NCI-H2227 (cell line): ENCODE measurements around the gene ICE2.
"Not testable (repeated sequence)": the region's sequence is repeated elsewhere in the genome, so short reads cannot be mapped to it uniquely, and the experiment has no call there.

Source experiments
- DNase-seq: peaks from one replicate; lab custom pipeline; 2025; ENCODE audit not compliant: unreplicated experiment; lab: John Stamatoyannopoulos, UW

ICE2 gene

DNA sequence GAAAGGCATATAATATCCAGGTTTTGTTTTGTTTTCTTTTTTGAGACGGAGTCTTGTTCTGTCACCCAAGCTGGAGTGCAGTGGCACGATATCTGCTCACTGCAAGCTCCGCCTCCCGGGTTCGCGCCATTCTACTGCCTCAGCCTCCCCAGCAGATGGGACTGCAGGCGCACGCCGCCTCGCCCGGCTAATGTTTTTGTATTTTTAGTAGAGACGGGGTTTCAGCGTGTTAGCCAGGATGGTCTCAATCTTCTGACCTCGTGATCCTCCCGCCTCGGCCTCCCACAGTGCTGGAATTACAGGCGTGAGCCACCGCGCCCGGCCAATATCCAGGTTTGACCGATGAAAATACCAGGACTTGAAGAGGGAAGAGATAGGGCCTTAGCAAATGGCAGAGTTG is 66.1 kb downstream of the ICE2 start:
- DNase-seq: not testable (repeated sequence)

DNA sequence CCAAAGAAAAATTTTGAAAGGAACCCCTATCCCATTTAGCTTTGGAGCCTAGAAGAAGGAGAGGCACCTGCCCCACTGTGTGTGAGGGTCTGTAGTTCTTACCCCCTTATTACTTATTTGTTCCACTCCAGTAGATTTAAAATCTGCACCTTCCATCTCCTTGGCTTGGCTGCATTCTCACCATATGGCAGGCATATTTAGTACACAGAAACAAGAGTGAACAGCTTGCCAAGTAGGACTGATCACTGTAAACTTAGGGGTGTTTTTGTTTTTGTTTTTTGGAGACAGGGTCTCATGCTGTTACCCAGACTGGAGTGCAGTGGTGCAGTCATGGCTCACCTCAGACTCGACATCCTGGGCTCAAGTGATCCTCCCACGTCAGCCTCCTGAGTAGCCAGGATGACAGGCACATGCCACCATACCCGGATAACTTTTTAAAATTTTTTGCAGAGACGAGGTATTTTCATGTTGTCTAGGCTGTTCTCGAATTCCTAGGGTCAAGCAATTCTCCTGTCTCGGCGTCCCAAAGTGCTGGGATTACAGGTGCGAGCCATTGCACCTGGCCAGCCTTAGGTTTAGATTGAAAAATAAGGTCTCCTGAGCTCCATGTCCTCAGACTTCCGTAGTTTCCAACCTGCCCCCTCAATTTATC is 67.0 kb downstream of the ICE2 start:
- DNase-seq: no peak

DNA sequence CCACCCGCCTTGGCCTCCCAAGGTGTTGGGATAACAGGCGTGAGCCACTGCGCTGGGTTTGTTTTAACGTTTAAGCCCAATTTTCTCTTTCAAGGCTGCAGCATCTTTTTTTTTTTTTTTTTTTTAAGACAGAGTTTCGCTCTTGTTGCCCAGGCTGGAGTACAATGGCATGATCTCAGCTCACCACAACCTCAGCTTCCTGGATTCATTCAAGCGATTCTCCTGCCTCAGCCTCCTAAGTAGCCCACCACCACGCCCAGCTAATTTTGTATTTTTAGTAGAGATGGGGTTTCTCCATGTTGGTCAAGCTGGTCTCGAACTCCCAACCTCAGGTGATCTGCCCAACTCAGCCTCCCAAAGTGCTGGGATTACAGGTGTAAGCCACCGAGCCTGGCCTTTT is 68.6 kb downstream of the ICE2 start:
- not testable (repeated sequence) for DNase-seq

DNA sequence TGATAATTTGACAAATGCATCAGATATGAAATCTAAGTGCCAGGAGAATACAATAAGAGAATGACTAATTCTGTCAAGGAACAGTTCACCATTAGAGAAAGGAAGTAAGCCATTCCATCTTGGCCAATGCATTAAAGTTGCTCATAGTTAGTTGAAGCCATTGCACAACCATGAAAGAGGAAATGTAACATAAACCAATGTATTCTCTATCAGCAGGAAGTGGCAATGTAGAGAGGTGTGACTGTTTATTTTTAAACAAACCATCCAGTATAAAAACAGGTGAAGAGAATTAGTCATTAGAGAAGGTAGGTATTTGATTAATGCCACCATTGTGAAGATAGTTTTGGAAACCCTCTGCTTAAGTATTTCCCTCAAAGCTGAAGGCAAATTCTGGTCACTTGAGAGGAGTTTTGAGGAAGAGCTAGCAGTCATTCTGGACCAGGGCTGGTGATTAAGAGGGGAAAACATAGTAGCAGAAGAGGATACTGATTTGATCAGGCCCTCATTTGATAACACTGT is 70.4 kb downstream of the ICE2 start:
- no peak for DNase-seq

DNA sequence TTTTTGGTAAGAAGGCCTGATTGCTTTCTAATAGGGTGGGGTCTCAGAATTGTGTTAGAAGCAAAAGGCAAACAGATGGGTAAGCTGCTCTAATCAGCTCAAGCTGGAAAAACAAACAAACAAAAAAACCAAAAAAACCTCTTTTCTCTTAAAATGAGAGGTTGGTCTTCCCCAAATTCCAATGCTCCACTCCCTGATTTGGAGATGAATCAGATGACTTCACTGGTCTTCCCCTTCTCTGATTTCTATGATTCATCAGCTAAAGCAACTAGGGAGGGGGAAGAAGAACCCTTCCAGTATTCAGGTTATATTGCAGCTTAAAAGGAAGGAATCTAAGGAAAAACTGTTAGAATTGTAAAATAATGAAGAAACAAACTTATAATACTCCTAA is 71.5 kb downstream of the ICE2 start:
- DNase-seq: no peak

DNA sequence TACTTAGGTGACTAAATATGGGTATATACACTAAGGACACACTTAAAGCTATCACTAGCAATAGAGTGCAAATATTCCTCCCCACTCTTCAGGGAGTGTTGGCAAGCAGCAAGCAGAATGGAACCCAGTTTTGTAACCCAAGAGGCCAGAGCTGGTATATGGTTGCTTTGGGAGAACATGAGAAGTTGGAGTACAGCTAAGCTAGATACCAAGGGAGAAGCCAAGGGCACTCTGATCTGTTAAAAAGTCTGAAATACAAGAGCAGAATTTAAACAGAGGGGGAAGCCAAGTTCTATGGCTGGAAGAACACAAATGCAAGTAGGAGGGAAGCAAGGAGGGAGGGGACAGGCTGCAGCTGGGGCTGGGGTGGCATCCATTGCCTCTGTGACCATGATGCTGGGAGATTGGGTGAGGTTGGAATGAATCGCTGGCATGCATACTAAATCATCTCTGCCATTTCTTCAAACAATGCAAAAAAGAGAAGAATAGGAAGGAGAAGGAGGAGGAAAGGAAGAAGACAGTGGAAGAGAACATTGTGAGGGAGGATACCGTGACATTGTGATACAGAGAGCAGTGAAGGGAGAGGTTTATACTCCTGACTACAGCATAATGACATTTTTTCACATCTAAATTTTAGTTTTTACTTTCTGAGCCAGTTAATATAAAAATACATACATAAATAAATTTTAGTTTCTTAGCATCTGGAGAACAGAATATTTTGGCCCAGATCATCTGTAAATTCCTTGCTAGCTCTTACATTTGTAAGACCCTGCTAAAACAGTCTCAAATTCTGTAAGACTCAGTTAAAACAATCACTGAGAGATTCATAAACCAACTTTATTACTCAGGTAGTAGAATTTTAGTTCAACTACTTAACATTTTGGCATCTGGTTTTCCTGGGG is 72.2 kb downstream of the ICE2 start:
- DNase-seq: no peak

DNA sequence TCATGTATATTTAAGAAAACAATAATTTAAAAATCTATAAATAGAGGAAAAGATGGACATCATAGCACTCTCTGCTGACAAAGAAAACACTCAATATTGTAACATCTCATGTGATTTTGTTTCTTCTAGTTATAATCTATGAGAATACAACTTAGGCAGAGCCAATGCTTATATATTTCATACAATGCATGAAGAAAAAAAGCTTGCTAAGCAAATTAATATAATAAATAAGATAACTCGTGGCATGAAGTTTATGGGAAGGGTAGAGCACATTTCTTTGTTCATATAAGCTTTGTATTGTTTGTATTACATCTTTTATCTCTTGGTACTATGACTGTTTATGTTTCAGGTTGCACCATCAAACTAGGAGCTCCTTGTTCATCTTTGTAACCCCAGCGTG is 73.5 kb downstream of the ICE2 start:
- DNase-seq: no peak

DNA sequence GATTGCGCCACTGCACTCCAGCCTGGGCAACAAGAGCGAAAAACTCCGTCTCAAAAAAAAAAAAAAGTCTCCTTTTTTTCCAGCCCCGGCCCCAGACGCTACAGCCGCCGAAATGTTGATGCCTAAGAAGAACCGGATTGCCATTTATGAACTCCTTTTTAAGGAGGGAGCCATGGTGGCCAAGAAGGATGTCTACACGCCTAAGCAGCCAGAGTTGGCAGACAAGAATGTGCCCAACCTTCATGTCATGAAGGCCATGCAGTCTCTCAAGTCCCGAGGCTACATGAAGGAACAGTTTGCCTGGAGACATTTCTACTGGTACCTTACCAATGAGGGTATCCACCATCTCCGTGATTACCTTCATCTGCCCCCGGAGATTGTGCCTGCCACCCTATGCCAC is 74.6 kb downstream of the ICE2 start:
- DNase-seq: not testable (repeated sequence)

DNA sequence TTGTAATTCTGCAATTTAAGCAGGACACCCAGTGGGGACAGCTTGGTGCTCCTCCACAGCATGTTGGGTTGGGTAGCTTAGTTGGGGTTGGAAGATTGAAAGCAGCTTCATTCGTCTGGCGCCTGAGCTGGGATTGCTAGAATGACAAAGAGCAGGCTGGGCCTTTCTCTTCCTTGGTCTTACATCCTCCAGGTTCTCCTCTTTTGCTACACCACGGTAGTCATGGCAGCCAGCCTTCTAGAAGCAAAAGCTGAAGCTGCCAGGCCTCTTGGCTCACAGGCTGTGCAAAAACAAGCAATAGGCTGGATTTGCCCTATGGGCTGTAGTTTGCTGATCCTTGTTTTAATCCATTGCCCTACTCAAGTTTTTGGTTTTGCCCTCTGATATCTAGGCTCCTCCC is 78.0 kb downstream of the ICE2 start:
- DNase-seq: no peak

DNA sequence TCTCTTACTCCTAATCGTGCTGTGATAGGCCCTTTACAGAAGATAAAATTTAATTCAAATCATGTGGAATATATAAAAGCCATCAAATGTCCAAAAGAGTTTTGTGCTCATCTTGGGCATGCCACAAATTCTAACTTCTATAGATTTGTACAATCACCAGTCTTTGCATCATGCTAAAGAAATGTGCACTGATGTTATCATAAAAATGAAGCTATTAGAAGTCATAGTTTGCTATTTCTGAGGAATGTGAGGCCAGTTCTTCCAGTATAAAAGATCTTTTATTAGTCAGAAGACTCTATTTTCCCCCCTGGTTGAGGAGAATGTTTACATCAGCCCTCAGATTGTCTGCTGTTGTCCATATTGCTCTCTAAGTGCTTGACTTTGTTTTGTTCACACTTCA is 79.0 kb downstream of the ICE2 start:
- no peak for DNase-seq

DNA sequence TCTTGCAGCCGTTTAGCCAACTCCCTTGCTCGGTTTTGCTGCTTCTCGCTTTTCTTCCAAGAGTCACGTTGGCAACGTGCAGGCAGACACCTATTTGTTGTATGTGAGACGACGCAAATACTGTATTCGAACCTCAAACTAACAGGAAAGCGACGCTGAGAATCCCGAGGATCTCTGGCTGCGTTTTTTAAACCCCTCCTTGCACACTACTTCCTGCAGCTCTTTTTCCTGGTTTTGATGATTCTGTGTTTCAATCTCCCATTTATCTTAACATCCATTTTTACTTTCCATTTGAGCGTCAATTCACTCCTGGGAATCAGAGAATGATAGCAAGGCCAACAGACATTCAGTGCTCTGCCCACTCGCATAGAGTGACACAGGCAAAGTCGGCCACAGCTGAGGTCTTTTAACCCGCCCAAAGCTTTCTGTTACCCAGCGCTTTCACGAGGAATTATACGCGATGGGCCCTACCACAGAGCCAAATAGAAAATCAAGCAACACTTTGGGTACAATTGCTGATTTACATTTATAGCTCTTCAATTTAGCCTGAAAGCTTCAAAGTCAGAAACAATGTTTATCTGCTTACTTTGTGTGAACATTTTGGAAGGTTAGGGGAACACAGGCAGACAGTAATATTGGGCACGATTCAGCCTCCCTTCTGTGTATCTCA is 79.6 kb downstream of the ICE2 start:
- DNase-seq: no peak

DNA sequence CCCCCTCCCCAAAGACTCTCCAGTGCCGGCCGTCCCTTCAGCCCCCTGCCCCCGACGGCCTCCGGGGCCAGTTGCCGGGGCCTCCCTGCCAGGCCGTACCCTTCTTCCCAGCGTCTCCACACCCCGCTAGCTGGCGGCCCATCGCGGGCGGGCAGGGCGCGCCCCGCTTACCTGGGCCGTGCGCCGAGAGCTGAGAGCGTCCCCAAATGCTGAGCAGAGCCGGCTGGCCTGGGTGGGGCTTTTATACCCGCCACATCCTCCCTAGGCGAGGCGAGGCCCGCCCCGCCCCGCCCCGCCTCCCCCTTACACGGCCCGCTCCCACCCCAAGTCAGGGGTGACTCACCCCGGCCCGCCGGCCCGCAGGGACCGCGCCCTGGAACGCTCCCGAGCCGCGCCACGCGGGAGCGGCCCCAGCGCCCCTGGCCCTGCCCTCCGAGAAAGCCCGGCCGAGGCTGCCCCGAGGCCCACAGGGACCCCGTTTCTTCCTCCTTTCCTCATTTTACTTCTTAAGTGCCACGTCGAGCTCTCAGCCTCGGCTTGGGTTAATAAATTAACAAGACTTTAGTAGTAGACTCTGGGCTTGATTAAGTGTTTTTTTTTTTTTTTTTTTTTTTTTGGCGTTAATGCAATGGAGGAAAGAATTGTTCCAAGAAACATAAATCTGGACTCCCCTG is 81.0 kb downstream of the ICE2 start, which contains the start of gene ANXA2:
ANXA2 (minus strand) TSS at position 215 of the 674 bp plus-strand sequence. CDS start 11,911 bp downstream, outside the sequence.
- DNase-seq: peak; percentile 36

DNA sequence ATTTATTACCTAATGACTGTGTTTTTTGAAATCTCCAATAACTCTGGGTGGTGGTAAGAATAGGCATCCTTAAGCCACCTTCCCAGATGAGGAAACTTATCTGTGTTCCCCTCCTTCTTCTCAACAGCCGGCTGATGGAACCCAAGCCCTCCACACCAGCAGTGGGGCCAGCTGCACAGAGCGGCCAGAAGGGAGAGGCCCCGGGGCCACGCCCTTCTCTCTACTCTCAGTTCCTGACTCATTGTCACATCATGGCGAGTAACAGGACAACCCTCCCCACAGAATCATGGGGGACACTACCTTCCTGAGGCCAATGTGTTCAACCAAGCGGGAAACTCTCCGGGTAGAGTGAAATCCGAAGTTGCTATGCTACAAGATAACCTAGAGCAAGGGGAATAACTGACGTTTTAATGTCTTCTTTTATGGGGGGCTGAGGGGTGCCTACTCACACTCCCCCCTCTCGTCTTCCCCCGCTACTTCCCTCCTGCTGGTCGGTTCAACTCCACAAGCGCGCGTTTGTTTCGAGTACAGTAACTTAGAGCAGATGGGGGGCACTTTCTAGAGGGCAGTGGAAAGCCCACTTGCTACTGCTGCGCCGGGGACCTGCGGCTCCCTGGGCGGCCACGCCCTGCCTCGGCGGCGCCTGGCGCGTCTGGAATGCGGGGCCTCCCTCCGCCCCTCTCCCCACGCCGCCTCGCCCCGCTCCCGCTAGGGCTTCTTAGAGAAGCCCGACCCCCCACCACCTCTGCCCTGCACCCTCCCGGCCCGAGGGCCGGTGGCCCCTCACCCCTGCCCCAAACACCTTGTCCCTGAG is 81.8 kb downstream of the ICE2 start:
- peak; percentile 55 for DNase-seq

DNA sequence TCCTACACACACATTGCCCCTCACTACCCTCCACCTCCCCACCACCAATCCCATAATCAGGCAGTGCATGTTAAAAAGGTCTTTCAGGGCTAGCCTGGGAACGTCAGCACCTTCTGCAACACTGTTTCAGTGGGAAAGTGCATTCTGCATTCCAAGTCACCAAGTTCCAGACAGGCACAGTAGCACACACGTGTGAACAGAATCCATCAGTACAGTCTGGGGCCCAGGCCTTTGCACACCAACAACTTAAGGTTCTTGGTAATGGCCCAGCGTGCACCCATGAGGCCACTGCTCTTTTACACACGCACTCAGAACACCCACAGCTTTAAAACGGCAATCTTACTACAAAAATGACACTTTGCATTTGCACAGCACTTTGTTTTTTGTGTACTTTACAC is 82.4 kb downstream of the ICE2 start:
- no peak for DNase-seq

DNA sequence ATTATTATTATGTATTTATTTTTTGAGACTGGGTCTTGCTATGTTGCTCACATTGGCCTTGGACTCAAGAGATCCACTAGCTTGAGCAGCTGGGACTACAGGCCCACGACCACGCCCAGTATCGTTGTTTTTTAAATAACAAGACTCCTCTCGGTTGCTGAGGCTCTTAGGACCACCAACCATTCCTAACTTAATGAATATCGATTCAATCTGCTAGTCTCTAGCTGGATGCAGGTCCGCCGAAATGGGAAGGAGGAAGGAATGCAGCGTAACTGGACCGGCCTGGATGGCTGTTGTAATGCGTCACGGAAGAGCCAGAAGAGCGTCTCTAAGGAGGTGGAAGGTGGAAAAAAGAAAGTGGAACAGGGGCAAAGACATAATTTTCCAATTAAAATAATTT is 82.8 kb downstream of the ICE2 start:
- DNase-seq: no peak

DNA sequence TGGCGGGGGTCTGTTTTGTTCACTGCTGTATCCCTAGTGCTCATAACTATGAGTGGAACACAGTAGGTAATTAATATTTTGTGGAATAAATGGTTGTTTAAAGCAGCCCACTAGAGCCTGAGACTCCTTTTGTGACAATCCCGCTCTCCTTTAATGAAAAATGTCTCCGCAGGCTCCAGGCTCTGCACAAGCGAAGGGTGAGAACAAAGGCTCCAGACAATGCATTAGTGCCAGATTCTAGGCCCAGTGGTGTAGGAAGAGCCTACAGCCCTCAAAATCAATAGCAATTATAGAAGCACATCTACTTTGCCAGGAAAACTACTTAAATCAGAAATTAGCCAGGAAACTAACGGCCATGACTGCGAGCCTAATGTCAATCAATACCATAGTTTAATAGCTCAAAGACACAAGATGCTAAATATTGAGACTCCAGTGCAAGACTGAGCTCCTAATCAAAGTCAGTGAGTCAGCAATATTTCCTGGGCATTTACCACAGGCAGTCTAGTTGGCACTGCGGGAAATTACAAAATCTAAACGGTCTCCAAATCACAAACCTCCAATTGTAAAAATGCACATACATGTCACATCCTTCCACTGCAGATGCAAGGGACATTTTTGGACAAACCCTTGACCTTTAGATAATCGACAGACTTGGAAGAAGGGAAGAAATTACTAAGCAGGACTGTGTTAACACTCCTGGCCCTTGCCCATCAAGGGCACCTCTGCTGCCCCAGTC is 83.5 kb downstream of the ICE2 start:
- DNase-seq: peak; percentile 19

DNA sequence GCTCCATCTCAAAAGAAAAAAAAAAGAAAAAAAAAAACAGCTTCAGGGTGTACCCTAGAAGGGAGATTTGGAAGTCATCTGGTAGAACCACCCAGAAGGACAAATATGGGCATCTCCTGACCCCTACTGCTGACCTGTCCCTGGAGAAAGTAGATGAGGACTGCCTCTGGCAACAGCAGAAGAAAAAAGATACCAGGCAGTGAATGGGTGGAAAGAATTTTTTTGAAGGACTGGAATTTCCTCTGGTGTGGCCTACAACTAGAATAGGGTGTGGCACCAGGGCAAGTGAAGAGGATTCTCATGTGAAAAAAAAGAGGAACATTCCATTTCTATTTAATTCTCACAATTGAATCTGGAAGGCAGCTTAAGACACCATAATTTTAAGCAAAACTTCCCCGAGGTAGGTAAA is 84.2 kb downstream of the ICE2 start:
- DNase-seq: no peak

DNA sequence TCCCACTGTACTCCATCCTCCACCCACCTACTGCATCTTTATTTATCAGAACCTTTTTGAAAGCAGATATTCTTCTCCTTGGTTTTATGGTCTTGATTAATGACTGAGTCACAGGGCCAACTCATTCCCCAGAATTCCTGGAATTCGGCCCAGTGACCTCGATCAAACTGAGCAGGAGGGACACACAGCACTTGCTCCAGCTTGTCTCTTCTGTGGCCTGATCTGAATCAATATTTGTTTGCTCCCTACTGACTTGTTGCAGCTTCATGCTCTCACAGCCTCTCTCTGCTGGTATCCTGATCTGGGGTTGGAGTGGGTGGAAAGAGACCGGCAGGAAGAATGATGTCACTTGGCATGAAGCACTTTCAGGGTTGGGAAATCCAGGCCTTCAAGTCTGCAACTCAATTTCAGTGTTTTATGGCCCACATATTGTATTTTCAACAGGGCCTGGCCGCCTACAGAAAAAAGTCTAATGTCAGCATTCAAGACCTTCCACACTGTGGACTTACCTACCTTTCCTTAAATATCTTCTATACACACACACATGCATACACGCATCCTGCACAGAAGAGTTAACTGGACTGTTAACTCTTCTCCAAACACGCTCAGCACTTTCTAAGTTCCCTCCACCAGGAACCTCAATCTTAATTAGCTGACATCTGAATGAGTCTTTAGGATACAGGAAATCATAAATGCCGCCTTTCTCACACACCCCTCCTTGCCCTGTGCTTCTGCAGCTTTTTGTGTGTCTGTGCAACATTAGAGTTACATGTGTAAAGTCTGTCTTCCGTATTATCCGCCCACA is 85.8 kb downstream of the ICE2 start:
- DNase-seq: no peak

DNA sequence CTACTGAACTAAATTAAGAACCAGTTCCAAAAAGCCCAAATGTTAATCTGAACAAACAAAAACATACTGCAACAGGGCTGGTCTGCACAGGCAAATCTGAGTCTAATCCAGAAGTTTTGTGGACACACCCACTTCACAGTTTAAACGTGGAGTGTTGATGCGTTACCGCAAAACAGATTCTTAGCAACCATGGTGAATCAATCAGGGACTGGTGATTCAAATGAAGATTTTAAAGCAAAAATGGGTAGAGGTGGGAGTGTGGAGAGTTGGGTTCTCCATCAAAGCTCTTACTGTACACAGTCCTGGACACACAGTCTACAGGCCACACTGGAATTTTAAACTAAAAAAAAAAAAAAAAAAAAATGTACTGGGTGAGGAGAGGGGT is 86.3 kb downstream of the ICE2 start:
- DNase-seq: no peak
